Adrenal gland (tissue), 5 donors: Measurements from ENCODE around the gene DIAPH2.

Source experiments
- POLR2A ChIP-seq, 2 donors: fragments of 450-650 bp; IDR thresholded peaks; one replicate each; pipeline ENCODE4 v1.6.1; 2017; ENCODE audit warnings: antibody characterized with exemption in 2 of 2, mild to moderate bottlenecking in 2 of 2, moderate library complexity in 1 of 2
- TF ChIP-seq, protein P1 (sequence below), 6 experiments: fragments of 450-650 bp in 4 of 6; fragments of 200-600 bp in 2 of 6; sonication (generic) in 1 of 6; IDR thresholded peaks; 1 replicate in 5 of 6; 2 replicates in 1 of 6; pipeline versions ENCODE4 v1.5.1 to v1.8.0; 2016 to 2021; ENCODE audit warnings: antibody characterized with exemption in 6 of 6, mild to moderate bottlenecking in 2 of 6, moderate library complexity in 1 of 6
- donor health status: DM: no; HTN: no; CAD: no.

GRCh38 chrX:97070346-97070745, 385.7 kb downstream of the DIAPH2 start:
- TF ChIP-seq, protein P1, sequence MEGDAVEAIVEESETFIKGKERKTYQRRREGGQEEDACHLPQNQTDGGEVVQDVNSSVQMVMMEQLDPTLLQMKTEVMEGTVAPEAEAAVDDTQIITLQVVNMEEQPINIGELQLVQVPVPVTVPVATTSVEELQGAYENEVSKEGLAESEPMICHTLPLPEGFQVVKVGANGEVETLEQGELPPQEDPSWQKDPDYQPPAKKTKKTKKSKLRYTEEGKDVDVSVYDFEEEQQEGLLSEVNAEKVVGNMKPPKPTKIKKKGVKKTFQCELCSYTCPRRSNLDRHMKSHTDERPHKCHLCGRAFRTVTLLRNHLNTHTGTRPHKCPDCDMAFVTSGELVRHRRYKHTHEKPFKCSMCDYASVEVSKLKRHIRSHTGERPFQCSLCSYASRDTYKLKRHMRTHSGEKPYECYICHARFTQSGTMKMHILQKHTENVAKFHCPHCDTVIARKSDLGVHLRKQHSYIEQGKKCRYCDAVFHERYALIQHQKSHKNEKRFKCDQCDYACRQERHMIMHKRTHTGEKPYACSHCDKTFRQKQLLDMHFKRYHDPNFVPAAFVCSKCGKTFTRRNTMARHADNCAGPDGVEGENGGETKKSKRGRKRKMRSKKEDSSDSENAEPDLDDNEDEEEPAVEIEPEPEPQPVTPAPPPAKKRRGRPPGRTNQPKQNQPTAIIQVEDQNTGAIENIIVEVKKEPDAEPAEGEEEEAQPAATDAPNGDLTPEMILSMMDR (IDR thresholded peaks at IDR 0.05), result no peak
- TF ChIP-seq POLR2A (IDR thresholded peaks at IDR 0.05), result no peak
